Gastrocnemius medialis (tissue), 4 donors: ENCODE results near the gene RPS6KA2.

Source experiments
- CTCF ChIP-seq, 5 experiments: fragments of 450-650 bp in 3 of 5; fragments of 200-600 bp in 2 of 5; sonication (generic) in 2 of 5; IDR thresholded peaks in 4 of 5; conservative IDR thresholded peaks in 1 of 5; 1 replicate in 4 of 5; 2 replicates in 1 of 5; pipeline ENCODE4 v1.5.1; 2016 to 2019; ENCODE audit warnings: antibody characterized with exemption in 5 of 5, mild to moderate bottlenecking in 3 of 5, moderate library complexity in 3 of 5
- POLR2A ChIP-seq, 2 donors: fragments of 450-650 bp; IDR thresholded peaks; one replicate each; pipeline ENCODE4 v1.6.1; 2017; ENCODE audit warnings: antibody characterized with exemption in 2 of 2, mild to moderate bottlenecking in 2 of 2, moderate library complexity in 2 of 2

- TF ChIP-seq CTCF (IDR thresholded peaks at IDR 0.05 in 4 of 5, conservative IDR thresholded peaks at IDR 0.05 in 1 of 5) (no peak), POLR2A (IDR thresholded peaks at IDR 0.05) (no peak)
Measured at GRCh38 chr6:166627875-166628801, 1.1 kb upstream of the RPS6KA2 start.
